Germinal center (tissue), 1 donor: ENCODE measurements around the gene IL10RA.
"Not testable (repeated sequence)": the region's sequence is repeated elsewhere in the genome, so short reads cannot be mapped to it uniquely, and the experiment has no call there.

Experiments used
- DNase-seq: peaks from one replicate; pipeline ENCODE4 v3.0.0; 2012; ENCODE audit warnings: mixed read lengths, low spot score

The IL10RA gene

GRCh38 chr11:117962826-117963225, 23.4 kb upstream of the IL10RA start:
- no peak for DNase-seq

GRCh38 chr11:117966908-117967307, 19.3 kb upstream of the IL10RA start:
- DNase-seq: no peak

DNA sequence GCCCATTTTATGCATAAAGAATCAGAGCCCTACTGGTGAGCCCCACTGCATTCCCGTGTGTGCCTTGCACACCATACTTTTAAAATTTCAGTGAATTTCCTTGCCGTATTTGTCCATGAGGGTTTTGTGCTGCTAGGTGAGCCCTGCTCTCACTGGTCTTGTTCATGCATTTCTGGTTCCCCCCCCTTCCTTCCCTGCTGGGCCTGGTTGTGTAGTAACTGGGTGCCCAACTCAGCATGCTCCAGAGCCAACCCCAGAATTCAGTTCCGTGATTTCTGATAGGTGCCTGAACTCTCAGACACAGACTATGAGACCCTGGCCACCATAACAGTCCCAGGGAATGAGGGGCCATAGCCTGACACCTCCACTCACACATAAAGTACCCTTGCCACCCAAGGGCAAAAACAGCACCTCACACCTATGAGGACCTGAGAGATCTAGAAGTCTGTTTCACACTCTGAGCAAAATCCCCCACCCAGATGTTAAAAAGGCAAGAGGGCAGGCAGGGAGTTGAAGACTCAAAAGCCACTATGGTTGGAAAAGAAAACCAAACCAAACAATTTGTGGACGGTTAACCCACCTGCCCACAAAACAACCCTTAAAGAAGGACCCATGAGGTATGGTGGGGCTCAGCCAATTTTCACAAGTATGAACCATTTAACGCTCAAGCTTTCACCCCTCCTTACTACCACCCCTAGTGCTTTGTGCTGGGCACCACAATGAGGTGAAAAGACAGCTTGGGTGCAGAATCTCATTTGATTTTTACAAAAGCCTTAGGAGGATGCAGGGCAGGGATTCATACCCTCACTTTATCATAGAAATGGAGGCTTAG, 16.8 kb upstream of the IL10RA start:
- DNase-seq: no peak

DNA sequence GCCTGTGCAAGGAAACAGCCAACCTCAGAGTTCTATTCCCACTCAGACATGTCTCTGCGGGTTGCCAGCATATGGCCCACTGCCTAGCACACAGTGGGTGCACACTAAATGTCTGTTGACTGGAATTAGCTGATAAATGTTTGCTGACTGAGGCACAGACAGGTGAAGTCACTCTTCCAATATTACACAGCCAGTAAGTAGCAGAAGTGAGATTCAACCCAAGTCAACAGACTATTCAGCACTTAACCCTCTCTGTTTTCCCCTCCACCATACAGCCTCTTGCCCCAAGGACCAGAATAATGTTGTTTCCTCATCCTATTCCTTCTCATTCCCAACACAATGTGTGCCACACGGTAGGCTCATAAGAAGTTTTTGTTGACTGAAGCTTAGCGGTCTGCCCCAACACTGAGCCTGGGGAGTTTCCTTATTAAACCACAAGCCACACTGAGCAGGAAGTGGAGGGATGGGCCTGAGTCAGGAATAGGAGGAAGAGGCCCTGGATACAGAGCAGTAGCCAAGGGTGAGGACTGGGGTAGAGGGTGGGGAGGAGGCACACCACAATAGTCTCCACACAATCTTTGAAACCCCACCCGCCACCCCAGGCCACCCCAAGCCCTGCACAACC, 15.7 kb upstream of the IL10RA start:
- no peak for DNase-seq

- no peak for DNase-seq
Measured at GRCh38 chr11:117972044-117972443, 14.2 kb upstream of the IL10RA start.

DNA sequence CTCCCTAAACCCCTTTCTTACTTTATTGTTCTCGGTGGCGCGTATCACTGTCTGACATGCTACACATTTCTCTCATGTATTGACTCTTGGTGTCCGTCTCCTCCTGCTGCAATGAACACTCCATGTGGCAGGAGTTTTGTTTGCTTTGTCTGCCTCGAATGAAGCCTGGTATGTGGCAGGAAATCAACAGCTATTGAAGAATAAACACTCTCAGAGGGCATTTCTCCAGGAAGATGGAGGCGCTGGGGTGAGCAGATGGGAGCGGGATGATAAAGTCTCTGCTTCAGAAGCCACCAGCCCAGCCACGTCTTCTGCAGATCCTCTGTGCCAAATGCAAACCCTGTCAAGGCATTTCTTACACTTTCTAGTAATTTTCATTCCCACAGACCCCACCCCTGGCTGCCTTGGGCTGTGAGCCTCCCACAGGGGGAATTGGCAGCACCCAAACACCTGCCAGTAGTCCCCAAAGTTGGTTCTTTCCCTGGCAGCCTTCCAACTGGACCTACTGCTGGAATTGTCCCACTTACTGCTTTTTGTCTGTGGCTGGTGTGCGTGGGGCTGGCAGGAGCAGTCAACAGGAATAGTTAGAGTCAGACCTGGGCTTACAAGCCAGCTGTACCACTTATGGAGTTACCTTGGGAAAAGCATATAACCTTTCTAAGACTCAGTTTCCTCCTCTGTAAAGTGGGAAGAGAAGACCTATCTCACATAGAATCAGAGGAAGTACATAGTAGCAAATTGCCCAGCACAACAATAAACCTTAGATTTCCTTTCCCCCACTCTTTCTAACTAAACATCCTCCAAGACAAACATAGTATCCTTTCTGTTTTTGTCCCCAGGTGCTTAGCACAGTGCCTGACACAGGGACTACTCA, 13.3 kb upstream of the IL10RA start:
- no peak for DNase-seq

DNA sequence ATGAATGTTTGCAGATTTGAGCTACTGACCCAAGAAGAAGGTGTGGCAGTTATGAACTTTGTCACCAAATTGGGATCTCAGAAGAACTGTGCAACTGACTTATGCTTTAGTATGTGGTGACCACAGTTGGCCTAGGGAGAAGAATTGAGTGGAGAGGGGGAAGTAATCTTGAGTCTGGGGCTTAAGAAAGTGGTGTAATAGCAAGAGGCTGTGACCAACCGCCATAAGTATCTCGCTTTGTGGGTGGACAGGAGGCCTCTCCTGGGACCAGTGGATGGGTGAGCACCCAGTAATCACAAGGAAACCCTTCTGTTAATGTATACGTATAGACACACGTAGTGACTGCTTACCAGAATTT, 12.7 kb upstream of the IL10RA start:
- no peak for DNase-seq

DNA sequence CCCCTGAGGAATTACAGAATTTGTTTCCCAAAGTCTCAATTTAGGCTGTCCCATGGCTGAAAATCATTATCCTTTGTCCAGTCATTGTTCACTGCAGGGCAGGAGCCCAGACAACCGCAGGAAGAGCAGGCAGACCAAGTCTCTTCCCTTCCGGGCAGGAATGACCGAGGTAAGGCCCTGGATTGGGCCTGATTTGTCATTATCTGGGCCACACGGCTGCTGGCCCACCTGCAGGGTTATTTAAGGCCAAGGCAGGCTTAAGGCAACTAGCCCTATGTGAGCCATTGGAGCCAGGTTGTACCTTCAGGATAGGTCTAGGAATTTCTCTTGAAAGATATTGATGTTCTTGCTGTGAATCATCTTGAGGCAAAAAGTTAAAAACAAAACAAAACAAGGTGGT, 9.7 kb upstream of the IL10RA start:
- DNase-seq: no peak

DNA sequence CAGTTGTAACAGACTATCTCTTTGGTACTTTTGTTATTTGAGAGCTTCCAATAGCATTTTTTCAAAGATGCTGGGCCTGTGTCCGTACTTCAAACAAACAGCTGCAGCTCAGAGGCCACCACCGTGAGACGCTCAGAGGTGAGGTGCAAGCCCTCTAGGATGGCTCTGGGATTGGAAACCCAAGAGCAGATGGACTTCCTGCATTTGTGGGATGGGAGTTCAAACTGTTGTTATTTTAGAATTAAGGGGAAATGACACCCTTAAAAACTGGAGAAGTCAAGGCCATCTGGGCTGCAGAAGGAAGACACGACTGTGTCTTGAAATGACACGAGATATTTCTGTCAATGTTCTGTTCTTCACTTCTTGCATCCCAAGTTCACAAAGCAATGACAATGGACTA, 9.2 kb upstream of the IL10RA start:
- no peak for DNase-seq

DNA sequence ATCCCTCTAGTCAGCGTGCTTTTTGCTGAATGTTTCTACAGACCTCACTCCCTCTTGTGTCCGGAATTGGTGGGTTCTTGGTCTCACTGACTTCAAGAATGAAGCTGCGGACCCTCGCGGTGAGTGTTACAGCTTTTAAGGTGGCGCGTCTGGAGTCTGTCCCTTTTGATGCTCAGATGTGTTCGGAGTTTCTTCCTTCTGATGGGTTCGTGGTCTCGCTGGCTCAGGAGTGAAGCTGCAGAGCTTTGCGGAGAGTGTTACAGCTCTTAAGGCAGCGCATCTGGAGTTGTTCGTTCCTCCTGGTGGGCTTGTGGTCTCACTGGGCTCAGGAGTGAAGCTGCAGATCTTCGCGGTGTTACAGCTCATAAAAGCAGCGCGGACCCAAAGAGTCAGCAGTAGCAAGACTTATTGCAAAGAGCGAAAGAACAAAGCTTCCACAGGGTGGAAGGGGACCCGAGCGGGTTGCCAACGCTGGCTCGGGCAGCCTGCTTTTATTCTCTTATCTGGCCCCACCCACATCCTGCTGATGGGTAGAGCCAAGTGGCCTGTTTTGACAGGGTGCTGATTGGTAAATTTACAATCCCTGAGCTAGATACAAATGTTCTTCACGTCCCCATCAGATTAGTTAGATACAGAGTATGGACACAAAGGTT, 8.5 kb upstream of the IL10RA start:
- not testable (repeated sequence) for DNase-seq

- DNase-seq: not testable (repeated sequence)
Measured at GRCh38 chr11:117978291-117978910, 7.8 kb upstream of the IL10RA start.

DNA sequence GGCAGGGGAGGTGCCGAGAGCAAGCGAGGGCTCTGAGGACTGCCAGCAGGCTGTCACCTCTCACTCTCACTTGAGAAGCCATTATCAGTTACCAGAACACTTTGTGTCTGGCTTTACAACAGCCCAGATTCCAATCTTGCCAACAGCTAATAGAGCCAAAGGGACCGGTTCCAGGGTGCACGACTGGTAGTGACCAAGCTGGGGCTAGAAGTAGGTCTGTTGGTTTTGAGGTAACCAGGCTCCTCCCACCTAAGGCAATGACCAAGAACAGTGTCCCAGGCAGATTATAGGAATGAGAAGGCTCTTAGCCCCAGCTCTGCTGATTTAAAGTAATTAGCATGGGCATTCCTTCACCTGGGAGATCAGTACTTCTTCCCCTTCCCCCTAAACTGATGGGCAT, 7.2 kb upstream of the IL10RA start:
- no peak for DNase-seq

GRCh38 chr11:117979481-117980211, 6.5 kb upstream of the IL10RA start:
- peak; percentile 28 for DNase-seq

DNA sequence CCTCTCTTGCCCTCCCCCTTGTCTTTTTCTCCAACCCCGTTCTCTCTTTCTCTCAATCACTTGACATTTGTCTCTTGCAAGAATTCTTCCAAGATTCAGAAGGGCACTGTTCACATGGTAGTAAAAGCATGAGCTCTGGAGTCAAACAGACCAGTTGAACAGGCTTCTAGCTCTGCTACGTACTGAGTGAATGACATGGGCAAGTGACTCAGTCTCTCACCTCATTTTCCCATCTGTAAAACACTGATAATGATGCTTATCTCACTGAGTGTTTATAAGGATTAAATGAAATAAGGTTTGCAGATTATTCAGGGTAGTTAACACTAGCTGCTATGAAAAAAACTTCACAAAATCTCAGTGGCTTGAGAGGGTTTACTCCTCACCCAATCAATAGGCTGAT, 5.9 kb upstream of the IL10RA start:
- no peak for DNase-seq

DNA sequence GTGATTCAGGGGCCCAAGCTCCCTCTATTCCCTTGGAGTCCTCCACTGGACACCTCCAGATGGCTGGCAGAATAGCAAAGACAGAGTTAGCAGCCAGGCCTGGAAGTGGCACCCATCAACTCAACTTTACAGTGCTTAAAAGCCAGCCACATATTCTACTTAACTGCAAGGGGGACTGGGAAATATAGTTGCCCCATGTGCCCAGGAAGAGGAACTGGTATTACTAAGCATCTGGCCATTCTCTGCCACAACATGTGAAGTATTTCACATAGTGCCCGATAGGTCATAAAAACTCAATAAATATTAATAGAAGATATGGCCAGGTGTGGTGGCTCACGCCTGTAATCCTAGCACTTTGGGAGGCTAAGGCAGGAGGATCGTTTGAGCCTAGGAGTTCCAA, 5.5 kb upstream of the IL10RA start:
- DNase-seq: no peak

DNA sequence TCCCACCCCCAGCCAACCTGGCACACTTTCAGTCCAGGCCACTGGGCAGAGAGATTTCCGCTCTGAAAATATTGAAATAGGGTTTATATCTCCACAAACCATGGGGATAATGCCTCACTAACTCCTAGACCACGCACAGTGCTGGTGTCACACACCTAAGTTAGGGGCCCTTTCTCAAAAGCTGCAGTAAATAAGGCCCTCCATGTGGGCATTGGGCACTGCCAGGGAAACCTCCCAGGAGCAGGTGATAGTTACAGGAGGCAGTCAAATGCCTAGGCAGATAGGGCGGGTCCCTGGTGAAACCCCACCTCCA, 3.1 kb upstream of the IL10RA start:
- no peak for DNase-seq

GRCh38 chr11:117984476-117984875, 1.7 kb upstream of the IL10RA start:
- DNase-seq: no peak

DNA sequence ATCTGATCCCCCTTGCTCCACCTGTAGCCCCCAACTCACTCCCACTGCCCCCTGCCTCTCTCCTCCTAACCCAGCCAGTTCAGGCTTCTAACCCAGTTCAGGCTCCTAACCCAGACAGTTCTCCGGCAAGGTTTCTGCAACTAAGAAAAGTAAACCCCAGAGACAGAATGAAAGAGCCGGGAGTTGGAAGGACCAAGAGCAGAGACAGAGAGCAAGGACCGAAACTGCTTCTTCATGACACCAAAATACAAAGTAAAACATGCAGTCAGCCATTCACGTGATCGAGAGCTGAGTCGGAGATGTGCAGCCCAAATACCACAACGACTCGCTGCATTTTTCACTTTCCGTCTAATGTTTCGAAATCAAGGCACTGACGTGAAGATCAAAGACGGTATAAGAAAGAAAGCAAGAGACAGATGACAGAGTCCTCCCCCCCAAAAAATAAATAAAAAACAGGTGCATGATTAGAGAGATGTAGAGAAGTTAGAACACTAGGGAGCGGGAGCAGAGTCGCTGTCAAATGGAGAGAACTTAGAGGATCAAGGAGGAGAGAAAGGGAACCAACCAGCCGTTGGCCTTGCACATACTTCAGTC, 884 bp downstream of the IL10RA start:
- DNase-seq: peak; percentile 51

DNA sequence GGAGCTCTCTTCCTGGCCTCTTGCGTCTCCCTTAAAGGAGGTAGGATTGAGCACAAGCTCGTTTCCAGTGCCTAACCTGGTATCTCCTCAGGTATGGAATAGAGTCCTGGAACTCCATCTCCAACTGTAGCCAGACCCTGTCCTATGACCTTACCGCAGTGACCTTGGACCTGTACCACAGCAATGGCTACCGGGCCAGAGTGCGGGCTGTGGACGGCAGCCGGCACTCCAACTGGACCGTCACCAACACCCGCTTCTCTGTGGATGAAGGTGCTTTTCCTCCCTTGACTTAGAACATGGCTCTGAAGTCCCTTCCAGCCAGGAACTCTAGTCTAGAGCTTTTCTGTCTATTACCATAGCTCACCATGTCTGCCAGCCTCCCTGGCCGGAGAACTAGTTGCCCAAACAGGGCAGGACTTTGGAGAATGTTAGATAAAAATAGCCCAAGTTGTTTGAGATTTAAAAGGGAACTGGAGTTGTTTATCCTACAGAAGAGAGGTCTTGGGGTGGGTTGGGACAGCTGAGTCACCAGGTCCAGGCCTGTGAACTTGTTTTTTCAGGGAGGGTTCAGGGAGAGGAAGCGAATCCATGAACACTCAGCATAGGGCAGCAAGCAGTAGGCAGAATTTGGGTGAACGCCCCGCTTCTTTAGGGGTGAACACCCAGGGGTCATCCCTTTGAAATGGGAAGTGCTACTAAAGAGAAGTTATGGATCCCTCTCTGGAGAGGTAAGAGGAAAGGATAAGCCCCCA, 3.3 kb downstream of the IL10RA start:
- no peak for DNase-seq

GRCh38 chr11:117992136-117992535, 5.9 kb downstream of the IL10RA start:
- no peak for DNase-seq
